GM12872 (cell line): ENCODE measurements around the gene TESPA1.

Experiments used
- TF ChIP-seq, protein P1 (sequence below): IDR thresholded peaks from 3 replicates; pipeline ENCODE4 v1.5.1; 2011; ENCODE audit warnings: low read depth, mild to moderate bottlenecking, low read length, moderate library complexity; ENCODE audit not compliant: insufficient read depth

Gene TESPA1

DNA sequence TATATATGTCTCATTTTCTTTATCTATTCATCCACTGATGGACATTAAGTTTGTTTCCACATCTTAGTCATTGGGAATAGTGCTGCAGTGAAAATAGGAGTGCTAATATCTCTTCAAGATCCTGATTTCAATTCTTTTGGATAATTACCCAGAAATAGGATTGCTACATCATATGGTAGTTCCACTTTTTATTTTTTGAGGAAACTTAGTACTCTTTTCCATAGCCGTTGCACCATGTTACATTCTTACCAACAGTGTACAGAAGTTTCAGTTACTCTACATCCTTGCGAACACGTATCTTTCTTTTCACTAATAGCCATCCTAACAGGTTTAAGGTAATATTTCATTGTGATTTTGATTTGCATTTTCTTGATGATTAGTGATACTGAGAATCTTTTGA lies 29.8 kb downstream of the TESPA1 start:
- TF ChIP-seq, protein P1, sequence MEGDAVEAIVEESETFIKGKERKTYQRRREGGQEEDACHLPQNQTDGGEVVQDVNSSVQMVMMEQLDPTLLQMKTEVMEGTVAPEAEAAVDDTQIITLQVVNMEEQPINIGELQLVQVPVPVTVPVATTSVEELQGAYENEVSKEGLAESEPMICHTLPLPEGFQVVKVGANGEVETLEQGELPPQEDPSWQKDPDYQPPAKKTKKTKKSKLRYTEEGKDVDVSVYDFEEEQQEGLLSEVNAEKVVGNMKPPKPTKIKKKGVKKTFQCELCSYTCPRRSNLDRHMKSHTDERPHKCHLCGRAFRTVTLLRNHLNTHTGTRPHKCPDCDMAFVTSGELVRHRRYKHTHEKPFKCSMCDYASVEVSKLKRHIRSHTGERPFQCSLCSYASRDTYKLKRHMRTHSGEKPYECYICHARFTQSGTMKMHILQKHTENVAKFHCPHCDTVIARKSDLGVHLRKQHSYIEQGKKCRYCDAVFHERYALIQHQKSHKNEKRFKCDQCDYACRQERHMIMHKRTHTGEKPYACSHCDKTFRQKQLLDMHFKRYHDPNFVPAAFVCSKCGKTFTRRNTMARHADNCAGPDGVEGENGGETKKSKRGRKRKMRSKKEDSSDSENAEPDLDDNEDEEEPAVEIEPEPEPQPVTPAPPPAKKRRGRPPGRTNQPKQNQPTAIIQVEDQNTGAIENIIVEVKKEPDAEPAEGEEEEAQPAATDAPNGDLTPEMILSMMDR = no peak

DNA sequence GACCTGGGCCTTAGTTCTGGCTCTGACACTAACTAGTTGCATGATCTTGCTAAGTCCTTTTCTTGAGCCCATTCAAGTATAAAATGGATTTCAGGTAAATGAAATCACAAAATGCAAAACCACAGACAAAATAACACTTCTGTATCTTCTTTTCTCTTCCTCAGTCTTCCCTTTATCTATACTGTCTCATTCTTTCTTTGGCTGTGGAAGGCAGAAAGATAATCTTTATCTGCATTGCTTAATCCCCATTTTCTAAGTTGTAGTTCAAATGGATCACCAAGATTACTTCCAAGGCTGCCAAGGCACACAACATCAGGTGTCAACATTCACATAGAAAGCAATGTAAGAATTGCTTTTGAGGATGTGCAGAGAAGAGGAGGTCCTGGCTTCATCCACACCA lies 30.3 kb downstream of the TESPA1 start:
- TF ChIP-seq, protein P1 = no peak

DNA sequence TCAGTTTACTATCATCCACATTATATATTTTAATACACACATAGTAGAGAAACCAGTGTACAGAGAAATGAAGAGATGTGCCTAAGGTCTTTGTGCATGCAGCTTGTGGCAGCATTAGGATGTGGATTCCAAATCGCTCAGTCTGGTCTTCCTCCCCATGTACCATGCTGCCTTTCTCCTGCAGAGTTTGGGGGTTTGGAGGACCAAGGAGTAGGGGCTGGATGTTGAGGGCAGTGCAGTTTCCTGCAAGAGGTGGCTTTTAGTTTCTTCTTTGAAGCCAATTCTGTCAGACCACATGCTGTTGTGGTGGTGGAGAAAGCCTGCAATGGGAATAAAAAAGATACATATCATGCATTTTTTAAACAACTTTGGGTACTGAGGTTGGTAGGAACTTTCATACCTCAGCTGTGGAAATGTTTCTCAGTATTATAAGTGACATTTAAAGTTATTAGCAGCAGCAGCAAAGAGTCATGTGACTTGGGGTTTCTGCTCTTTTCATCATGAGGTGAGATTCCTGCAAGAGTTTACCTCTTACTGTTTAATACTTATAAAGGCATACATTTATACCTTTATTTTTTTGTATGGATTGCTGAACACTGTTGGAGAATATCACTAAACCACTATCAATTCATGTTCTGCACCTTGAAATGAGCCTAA lies 34.4 kb downstream of the TESPA1 start:
- TF ChIP-seq, protein P1 = no peak

DNA sequence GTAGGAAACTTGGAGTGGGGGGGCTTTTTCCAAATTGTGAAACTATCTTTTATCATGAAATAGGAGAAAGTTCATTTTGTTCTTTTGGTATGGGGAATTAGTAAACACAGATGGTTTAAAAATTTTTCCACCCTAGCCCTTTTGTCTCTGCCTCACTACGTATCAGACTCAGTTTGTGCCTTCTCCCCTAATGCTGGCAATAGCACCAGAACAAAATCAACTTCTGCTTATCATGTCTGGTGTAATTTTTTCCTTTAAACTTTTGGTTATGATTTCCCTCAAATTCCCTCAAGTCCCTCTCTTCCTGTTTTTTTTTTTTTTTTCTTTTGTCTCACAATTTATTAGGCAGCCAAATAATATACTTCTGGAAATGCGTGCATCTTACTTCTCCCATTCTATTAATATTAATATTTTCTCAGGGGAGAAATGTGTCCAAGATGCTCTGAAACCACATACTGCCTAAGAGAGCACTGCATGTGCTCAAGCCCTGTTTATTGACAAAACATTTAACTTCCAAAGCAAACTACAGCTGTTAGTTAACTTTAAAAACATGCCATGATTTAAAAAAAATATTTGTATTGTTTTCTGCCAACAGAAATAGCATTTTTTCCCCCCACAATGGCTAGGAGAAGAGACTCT lies 35.4 kb downstream of the TESPA1 start:
- TF ChIP-seq, protein P1 = no peak

DNA sequence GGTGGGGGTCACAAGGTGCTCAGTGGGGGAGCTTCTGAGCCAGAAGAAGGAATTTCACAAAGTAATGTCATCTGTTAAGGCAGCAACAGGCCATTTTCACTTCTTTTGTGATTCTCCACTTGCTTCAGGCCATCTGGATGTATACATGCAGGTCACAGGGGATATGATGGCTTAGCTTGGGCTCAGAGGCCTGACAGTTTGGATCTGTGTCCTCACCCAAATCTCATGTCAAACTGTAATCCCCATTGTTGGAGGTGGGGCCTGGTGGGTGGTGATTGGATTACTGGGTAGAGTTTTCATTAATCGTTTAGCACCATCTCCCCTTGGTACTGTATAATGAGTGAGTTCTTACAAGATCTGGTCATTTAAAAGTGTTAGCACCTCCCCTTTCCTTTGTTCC lies 36.4 kb downstream of the TESPA1 start:
- TF ChIP-seq, protein P1 = no peak

DNA sequence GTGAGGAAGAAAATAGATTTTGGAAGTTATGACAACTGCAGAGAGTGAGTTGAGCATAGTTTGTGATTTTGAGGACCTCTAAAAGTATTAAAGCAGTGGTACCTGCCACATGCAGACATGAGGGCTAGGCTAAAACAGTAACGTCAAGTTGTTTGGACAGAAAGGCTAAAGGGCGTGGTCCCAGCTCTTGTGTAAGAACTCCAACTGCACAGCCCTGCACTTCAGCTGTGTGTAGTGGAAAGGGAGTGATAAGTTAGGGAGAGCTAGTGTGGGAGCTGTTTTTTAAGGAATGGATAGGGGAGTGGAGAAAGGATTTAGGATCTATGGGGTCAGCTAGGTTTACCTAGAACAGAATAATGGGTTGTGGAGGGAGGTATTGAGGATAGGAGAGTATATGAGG lies 39.5 kb downstream of the TESPA1 start:
- TF ChIP-seq, protein P1 = no peak

DNA sequence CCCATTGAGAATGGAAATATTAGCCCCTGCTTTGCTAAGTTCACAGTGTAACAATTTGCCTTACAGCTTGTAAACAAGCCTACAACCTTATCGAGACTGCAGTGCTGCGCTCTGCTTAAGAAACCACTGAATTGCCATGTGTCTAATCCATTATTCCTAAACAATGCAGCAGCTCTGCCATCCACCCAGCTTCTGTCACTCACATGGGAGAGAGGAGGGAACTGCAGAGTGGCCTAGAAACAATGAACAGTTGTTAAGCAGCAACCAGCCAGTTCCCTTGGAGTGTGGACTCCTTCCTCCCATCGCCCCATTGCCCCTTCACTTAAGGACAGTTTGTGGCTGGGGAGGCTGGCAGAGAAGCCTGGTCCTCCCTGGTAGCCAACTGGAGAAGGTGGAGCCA lies 42.9 kb downstream of the TESPA1 start:
- TF ChIP-seq, protein P1 = no peak
